HL-60 (cell line): ENCODE results near the gene WDR37.

ENCODE experiments used
- DNase-seq, 2 experiments: peaks; one replicate each; pipeline ENCODE4 v3.0.0-alpha.2; 2010 to 2020; ENCODE audit warnings: low read depth in 1 of 2, low spot score in 1 of 2
- H3K27ac ChIP-seq: fragments of 250-450 bp; sonication (Bioruptor Pico); replicated peaks from 2 replicates; pipeline ENCODE4 v1.5.1; 2020; ENCODE audit warnings: mild to moderate bottlenecking, moderate library complexity
- H3K27me3 ChIP-seq: fragments of 250-450 bp; sonication (Bioruptor Pico); 2 replicates; pipeline ENCODE4 v1.5.1; 2021; ENCODE audit warnings: mild to moderate bottlenecking, moderate library complexity; ENCODE audit not compliant: insufficient read depth, poor library complexity, severe bottlenecking
- H3K4me3 ChIP-seq: replicated peaks from 2 replicates; pipeline ENCODE4 v1.5.1; 2011; ENCODE audit warnings: mild to moderate bottlenecking, control low read depth, low read length; ENCODE audit not compliant: insufficient read depth
- CTCF ChIP-seq: IDR thresholded peaks from one replicate; pipeline ENCODE4 v1.5.1; 2011; ENCODE audit warnings: low read length, control low read depth, inconsistent platforms; ENCODE audit not compliant: insufficient read depth
- GABPA ChIP-seq: IDR thresholded peaks from 2 replicates; pipeline ENCODE4 v1.6.1; 2012; ENCODE audit warnings: low read depth
- POLR2AphosphoS5 ChIP-seq: IDR thresholded peaks from 2 replicates; pipeline ENCODE4 v1.6.1; 2012; ENCODE audit warnings: low read depth
- REST ChIP-seq: IDR thresholded peaks from 2 replicates; pipeline ENCODE4 v1.6.1; 2012; ENCODE audit warnings: low read depth; ENCODE audit not compliant: insufficient replicate concordance
- SPI1 ChIP-seq: IDR thresholded peaks from 2 replicates; pipeline ENCODE4 v1.6.1; 2012; ENCODE audit warnings: low read depth, mild to moderate bottlenecking, borderline replicate concordance

The WDR37 gene

GRCh38 chr10:1048349-1048731, 7.8 kb upstream of the WDR37 start:
- TF ChIP-seq POLR2AphosphoS5 (no peak), SPI1 (no peak), REST (no peak), CTCF (no peak), GABPA (no peak)
- peak overlapping the region; percentile 56 for H3K4me3 ChIP-seq
- no peaks in the 10 kb centered on the region for H3K27me3 ChIP-seq
- peak overlapping the region; percentile 93 for H3K27ac ChIP-seq
- DNase-seq: no peak

- H3K4me3 ChIP-seq: peak within 1 kb of the TSS; percentile 56
Measured at GRCh38 chr10:1048732-1049424, 7.3 kb upstream of the WDR37 start, which contains the start of gene IDI1. TSS of gene IDI1 (minus strand) at chr10:1049119. CDS start at chr10:1049003, 116 bp downstream.

More at GRCh38 chr10:1048732-1049424, 7.3 kb upstream of the WDR37 start, which contains the start of gene IDI1:
- TF ChIP-seq GABPA: peak; percentile 72
- no peak for TF ChIP-seq CTCF
- TF ChIP-seq REST: no peak
- peak; percentile 33; the same call in 1 of the 2 replicates for TF ChIP-seq SPI1
- TF ChIP-seq POLR2AphosphoS5: peak; percentile 79
- no peaks in the 10 kb centered on the region for H3K27me3 ChIP-seq
- H3K27ac ChIP-seq: peak within 1 kb of the TSS; percentile 93
- peak; percentile 87 to 93 for DNase-seq
